NCI-H2081 treated with DMSO at 0.1 percent for 48 hours (cell line): ENCODE measurements around the gene CTNS.

Experiments
- DNase-seq: peaks from one replicate; lab custom pipeline; 2025; lab: John Stamatoyannopoulos, UW

Gene CTNS

DNA sequence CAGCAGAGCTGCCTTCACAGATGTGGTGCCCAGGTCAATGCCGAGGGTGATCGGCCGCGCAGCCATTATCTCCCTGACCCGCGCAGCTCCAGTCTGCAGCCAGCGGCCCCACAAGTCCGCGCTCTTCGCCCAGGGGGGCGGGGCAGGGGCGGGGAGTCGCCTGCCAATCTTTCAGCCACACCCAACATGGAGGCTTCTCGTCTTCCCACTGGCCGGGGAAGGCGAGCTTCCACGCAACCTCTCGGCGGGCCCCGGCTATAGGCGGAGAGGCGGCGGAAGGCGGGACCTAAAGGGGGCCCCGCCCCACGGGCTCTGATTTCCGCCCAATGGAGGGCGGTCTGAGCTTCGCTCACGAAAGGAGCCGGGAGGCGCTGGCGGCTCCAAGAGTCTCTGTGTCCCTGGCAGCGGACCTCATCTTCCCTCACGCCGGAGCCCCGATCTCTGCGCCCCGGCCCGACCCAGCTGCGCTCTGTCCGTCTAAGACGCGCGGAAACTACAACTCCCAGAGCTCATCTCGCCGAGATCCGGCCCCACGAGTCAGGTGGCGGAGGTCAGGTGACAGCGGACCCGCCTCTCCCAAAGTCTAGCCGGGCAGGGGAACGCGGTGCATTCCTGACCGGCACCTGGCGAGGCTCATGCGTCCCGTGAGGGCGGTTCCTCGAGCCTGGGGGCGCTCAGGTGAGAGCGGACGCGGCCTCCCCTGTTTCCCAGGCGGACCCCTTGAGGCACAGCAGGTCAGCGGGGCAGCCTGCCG, at the start of gene CTNS, which contains the start of gene SHPK:
Gene CTNS, plus strand, starts transcription at position 607 of the 754 bp plus-strand sequence. CDS start 3,447 bp downstream, outside the sequence.
Gene SHPK, minus strand, starts transcription at position 97 of the 754 bp plus-strand sequence. Its CDS starts 31 bp downstream, at position 66.
- peak; percentile 68 for DNase-seq

DNA sequence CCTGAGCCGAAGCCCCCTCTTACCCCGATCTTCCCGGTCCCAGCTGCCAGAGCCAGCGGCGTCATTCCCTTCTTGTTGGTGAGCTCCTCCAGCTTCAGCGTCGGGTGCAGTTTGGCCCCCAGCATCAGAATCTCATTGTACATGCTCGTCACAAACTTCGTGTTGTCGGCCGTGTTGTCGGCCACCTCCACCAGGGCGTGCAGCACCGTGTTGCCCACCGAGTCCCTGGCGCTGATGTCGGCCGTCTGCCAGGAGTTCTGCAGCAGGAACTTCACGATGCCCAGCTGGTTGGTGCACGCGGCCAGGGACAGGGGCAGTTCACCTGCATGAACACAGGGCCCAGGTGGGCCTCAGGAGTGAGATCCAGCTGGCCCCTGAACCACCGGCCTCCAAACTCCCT, 46.8 kb upstream of the CTNS start:
- DNase-seq = no peak

DNA sequence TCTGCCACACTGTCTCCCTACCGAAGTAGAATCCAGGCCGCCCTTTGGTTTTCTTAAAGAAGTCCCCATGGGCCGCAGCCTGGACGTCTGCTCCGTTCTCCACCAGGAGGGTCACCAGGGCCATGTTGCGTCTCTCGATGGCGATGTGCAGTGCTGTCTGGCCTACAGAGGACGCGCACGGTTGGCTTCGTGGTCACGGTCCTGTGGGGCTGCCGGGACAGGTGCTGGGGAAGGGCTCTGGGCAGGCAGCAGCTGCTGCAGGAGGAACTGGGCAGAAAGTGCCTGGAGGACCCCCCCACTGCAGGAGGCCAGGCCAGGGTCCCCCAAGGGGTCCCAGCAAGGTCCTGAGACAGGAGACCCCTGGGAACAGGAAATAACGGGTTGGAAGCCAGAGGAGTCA, 46.3 kb upstream of the CTNS start:
- no peak for DNase-seq

DNA sequence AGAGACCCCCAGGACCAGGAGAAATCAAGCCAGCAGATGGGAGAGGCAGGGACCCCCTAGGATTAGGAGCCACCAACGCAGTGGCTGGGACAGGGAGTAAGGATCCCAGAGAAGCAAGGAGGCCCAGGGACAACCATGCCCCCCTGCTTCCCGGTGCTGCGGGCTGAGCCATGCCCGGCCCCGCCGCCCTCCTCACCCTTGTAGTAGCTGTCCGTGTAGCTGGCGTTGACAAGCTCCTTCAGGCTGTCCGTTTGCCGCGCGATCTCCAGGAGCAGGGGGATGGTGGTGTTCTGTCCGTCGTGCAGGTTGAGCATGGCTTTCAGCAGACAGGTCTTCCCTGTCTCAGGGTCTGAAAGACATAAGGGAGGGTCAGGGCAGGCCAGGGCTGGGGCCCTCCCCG, 45.8 kb upstream of the CTNS start:
- DNase-seq = no peak

DNA sequence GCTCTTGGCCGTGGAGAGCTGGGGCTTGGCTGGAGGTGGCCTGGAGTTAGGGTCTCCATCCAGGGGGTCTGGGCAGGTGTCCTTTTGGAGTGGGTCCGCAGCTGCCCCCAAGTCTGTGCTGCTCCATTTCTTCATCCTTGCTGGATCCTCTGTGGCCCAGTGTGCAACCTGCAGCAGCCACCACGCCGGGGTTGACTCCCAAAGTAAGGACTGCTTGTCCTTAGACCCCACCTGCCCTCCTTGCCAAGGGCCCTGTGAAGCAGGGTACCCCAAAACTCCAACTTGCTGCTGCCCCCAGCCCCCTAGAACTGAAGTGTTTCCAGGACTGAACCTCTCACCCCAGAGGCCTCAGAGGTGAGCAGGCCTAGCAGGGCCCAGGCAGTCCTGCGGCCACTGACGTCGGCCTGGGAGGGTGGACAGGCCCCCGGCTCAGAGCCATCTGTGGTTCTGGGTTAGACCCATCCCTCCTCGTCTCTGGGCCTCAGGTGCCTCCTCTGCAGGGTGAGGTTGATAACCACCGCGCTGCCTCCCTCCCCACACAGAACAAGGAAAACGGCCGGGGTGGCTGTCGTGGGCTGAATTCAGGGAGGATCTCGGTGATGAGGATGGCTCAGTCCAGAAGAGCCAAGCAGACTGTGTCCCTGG, 44.2 kb upstream of the CTNS start:
- no peak for DNase-seq

DNA sequence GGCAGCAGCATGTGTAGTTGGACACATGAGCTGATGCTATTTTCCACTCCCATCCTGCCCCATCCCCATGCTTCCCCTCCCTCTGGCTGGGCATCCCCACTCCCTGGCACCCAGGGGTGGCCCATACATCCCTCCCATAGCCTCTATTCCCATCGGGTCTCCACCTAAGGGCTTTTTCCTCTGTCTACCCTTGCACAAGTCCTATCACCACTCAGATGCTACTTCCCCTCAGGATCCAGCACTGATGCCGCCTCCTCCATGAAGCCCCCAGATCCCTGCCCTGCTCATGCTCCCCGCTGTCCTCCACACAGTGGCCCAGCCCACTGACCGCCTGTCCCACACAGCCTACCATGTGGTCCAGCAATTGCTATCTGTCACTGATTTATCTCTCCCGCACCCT, 43.2 kb upstream of the CTNS start:
- DNase-seq = no peak

DNA sequence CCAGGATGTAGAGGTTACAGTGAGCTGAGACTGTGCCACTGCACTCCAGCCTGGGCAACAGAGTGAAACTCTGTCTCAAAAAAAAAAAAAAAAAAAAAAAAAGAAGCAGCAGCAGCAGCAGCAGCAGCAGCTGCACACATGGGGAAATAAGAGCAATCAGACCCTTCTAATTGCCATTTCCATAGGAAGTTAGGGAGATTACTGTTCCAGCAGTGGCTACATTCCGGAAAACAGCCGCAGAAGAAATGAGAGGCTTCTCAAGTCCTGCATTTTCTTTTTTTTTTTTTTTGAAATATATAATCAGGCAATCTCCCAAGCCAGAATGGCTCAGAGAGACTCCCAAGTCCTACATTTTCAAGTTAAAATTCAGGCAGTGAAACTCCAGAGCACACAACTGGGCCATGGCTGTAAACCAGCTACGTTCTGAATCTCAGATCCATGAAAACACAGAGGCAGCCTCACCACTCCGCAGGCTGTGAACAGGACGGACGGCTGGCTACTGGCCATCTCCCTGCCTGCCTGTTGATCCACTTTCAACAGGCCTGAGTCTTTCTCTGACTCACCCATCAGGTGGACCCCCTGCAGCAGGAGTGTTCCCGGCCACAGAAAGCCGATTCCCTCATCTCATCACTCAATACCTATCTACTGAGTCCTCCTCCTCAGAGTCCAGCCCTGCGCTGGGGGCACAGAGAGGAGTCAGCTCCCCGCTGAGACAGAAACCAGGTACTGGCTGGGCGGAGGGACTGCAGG, 42.3 kb upstream of the CTNS start:
- DNase-seq = no peak

DNA sequence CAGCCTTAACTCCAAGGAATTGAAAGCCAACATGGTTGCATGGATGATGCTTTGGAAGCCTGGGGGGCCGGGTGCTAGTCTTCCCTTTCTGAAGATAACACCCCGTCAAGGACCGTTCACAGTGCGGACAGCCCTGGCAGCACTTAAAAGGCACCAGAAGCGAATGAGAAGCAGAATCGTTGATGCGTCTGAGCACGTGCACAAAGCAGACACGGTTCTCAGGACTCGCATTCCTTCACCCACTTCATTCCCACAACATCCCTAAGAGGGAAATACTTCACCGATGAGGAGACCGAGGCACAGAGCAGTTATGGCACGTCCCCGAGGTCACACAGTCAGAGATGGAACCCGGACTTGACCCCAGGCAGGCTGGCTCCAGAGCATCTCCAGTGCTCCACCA, 41.6 kb upstream of the CTNS start:
- no peak for DNase-seq

DNA sequence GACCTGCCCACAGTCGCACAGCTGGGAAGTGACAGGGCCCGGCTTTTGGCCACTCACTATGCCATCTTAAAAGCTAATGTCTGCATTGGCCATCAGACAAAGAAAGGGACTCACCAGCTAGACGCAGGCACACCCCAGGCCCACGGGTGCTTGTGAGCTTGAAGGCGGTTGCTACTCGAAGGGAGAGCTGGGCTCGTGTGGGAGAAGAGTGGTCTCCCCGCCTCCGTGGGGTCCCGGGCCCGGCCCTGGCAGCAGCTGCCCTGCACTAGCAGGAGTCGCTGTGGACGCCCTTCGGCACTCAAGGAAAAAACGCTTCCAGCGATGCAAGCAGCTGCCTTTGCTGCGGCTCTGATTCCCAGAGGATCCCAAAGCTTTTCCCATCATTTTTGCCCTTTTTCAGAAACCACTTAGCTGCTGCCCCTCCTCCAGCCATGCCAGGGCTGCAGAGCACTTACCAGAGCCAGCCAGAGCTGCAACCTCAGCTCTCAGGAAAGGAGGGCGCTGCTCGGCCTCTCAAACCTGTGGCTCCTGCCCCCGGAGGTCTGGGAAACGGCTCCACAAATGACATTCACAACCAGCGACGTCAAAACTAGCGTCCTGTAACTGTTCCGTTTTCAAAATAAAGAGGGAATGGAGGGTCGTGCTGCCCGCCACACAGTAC, 39.6 kb upstream of the CTNS start:
- DNase-seq = no peak

DNA sequence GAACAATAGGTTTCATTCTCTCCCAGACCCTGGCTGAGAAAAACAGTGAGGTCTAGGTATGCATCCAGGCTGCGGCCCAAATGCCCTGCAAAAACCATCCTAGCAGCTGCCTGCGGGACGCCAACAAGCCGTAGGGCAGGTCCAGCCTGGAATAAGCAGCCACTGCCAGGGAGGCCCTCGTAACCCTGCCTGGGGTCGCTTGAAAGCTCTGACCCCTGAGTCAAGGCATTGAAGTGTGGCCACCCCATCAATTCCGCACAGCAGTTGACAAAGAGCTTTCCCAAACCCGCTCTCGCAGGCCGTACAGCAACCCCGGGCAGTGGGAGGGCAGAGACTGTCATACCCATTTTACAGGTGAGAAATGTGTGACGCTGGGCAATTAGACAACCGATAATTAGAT, 38.5 kb upstream of the CTNS start:
- DNase-seq = no peak

DNA sequence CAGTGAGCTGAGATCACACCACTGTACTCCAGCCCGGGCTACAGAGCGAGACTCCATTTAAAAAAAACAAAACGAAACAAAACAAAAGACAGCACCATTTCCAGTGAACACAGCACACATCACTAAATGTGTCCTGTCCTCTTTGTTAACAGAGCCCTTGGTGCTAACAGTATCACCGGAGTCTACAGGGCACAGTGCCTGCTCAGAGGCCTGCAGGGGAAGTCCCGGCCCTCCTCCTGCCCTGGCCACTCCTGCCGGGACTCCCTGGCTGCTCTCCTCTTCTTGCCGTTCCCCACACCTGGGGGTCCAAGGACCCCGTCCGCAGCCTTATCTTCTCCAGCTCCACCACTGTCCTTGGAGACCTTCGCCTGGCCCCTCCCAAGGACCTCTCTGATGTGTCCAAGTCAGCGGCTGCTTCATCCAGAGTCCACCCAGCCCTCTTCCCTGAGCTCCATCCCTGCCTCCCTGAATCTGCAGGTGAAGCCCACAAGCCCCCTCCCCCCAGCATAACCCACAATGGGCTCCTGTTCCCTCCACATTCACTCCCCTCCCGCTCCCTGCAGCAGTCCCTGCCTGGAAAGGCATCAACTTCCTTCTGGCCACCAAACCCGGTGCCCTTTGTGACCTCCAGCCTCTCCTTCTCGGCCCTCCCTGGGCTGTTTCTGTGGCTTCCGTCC, 35.9 kb upstream of the CTNS start:
- DNase-seq = no peak

DNA sequence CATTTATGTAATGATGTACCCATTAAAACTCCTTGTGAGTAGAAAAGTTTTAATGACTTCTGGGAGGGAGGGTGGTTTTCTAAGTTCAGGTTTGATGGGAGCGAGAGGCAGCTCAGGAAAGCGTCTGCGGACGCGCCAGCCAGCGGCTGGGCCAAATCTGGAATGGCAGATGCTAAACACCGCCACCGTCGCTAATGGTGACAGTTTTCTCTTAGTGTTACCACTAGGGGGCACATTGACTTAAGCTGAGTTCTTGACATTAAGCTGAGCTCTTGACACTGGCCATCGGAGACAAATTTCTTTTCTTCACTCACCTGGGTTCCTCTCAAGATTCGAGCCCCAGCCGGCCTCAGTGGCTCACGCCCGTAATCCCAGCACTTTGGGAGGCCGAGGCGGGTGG, 34.1 kb upstream of the CTNS start:
- DNase-seq = no peak

DNA sequence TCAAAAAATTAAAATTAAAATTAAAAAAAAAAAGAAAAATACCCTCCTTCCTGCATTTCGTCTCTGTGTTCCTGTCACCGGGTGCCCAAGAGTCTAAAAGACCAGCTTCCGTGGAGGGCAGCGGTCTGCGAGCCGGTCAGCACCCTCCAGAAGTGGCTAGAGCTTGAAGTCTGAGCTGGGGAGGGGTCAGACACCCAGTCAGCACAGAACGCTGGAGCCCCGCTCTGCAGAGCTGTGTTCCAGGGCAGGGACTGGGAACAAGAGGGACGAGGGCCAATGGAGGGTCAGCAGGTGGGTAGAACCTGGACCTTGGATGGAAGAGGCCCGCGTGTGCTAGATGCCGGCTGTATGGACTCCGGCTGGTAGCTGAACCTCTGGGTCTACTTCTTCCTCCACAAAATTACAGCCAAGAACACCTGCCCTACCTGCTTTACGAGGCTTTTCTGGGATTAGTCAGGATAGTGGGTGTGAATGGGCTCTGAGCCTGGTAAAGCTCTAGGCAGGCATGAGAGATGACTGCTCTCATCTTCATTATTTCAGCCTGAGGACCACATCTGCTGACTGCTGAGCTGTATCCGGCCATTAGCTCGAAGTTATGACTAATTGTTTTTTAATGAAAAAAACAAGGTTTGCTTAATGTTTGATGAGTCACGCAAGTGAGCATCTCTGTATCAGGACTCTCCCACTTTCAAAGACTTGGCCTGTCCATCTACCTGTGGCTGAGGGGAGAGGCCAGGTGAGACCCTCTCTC, 33.3 kb upstream of the CTNS start:
- DNase-seq = no peak

DNA sequence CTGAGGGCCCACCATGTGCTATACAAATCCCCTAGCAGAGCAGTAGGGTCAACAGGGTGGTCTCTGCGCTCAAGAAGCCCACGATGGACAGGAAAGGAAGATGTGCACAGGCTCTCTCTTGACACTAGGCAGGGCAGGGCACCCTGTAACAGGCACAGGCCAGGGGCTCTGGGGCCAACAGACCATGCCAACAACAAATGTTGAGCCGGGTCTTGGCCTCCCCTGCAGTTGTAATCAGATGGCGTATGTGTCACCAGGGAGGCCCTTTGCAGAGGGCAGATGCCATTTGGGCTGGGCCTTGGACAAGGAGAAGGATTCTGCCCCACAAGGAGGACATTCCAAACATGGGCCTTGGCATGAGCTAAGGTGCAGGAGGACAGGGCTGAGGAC, 32.7 kb upstream of the CTNS start:
- no peak for DNase-seq

DNA sequence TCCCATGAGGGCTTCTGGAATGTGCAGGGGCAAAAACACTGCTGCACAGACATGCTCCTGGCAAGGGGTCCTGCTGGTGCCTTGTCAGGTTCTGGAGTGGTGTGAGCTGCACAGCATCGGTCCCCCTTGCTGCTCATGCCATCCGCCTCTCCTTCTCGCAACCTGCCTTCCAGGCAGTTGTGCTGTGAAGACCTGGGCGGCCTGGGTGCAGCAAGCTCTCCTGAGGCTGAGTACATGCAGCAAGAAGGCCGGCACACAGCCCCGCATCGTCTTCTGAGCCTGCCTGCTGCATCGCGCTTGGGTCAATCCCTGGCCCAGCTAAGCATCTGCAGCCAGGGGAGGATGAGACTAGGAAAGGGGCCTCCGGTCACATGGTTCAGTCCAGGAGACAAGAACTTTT, 26.9 kb upstream of the CTNS start:
- DNase-seq = no peak

DNA sequence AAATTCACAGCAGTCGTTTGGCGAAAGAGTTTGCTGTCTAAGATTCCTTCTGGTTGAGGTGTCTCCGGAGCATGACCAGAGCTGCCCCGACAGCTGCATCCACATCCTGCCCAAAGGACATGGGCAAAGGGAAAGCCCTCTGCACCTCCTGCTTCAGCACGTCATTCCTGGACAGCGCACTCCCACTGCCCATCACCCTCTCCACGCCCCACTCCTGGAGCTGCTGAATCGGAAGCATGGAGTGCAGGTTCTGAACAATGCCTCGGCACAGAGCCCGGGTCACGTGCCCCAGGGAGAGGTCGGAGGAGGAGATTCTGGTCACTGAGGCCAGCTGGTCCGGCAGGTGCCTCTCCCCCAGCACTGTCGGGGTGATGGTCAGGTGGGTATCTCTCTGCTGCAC, 26.0 kb upstream of the CTNS start:
- DNase-seq = no peak

DNA sequence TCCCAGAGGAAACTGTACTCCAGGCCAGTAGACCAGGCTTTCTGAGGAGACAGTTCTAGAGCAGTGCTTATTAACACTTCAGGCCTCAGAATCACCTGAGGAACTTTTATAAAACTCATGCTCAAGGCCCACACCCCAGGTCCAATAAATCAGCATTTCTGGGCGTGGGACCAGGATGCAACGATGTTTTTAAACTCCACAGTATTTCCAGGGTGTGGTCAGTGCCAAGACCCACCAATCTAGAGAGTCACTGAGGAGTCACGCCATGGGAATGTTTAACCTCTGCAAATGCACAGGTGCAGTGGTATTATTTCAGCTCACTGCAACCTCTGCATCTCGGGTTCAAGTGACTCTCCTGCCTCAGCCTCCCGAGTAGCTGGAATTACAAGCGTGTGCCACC, 23.4 kb upstream of the CTNS start:
- DNase-seq = no peak

DNA sequence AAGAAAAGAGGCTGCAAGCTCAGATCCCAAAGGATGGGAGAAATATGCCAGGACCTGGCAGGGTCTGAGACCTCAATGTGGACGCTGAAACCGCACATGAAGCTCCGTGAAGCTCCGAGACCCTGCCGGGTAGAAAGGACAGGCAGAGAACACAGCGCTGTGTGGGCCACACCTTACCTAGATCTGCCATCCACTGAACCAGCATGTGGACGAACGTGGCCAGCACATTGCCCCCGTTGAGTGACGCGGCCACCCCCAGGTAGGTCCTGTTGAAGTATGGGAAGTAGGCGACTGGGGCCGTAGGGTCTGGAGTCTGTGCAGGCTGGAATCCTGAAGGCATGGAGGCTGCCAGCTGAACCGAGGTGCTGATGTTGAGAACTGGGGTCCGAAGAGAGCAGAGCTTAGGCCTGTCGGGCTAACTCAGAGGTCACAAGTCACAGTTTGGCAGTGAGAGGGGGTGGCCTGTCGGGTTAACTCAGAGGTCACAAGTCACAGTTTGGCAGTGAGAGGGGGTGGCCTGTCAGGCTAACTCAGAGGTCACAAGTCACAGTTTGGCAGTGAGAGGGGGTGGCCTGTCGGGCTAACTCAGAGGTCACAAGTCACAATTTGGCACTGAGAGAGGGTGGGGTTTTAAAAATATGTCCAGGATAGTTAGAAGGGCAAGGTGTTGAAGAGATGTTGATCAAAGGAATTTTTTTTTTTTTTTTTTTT, 21.2 kb upstream of the CTNS start:
- no peak for DNase-seq

DNA sequence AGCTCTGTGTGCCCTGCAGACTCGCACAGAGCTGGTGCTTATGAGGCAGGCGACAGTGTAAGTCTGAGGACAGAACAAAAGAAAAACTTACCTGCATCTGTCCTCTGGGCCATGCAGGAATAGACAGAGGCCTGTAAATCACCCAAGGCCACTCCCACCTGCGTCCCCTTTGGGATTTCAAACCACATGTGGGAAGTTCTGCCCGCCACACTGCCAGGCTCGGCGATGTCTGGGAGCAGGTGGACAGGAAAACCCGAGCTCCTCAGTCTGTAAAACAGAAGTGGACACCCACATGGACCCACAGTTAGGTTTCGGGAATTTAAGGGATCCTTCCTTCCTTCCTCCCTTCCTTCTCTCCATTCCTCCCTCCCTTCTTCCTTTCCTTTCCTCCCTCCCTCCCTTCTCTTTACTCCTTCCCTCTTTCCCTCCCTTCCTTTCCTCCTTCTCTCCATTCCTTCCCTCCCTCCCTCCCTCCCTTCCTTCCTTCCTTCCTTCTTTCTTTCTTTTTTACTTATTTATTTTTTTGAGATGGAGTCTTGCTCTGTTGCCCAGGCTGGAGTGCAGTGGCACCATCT, 15.3 kb upstream of the CTNS start:
- no peak for DNase-seq

DNA sequence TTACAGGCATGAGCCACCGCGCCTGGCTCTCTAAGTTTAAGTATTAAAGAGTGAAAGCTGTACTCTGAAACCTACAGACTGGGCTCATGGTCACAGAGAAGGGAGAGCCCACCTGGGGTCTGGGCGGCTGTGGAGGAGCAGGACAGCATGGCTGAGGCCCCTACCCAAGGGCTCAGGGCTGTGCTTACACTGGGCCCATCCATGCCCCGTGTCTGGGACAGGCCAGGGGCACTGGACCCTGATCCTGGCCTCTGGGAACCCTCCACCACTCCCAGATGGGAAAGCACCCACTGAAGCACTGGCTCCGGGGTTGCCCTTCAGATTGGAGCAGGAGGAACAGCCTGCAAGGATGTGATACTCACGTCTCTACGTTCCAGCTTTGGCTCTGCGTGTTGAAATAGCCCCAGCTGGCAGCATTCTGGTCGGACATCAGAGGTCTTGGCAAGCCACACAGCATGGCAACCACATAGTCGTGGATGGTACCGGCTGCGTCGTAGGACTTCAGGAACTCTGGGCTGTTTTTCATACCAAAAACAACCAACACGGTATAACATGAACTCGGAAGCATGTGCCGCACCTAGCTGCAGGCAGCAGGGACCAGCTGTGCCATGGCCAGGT, 13.5 kb upstream of the CTNS start:
- no peak for DNase-seq
